ENCODE results near the gene PHF1.

PHF1 gene

GRCh38 chr6:33416386-33417127 is 5.7 kb downstream of the PHF1 start:
- Histone ChIP-seq H3K4me3 (ENCODE audit: low read length) (peak overlapping the region; percentile 72), H3K4me1 (ENCODE audit: control insufficient read depth, insufficient read depth, low read length) (peaks cover 22% of the 10 kb centered on the region), H3K9ac (ENCODE audit: low read length) (no peak overlapping the region), H3K27me3 (ENCODE audit: control insufficient read depth, insufficient read depth, low read length) (no peaks in the 10 kb centered on the region), H3K27ac (ENCODE audit: low read depth, low read length) (peak overlapping the region; percentile 88), H3K36me3 (ENCODE audit: control insufficient read depth, insufficient read depth, low read length) (peaks cover 23% of the 10 kb centered on the region)

- Histone ChIP-seq H3K27me3 (ENCODE audit: control insufficient read depth, insufficient read depth, low read length) (no peaks in the 10 kb centered on the region), H3K27ac (ENCODE audit: low read depth, low read length) (peak overlapping the region; percentile 88), H3K4me3 (ENCODE audit: low read length) (peak overlapping the region; percentile 72), H3K9ac (ENCODE audit: low read length) (peak overlapping the region; percentile 26), H3K4me1 (ENCODE audit: control insufficient read depth, insufficient read depth, low read length) (peaks cover 20% of the 10 kb centered on the region), H3K36me3 (ENCODE audit: control insufficient read depth, insufficient read depth, low read length) (peaks cover 23% of the 10 kb centered on the region)
Observed at GRCh38 chr6:33417128-33417902, 6.5 kb downstream of the PHF1 start.

- peak within 1 kb of the TSS; percentile 68 for H3K9ac ChIP-seq (ENCODE audit: low read length)
- peaks cover 22% of the 10 kb centered on the region for H3K36me3 ChIP-seq (ENCODE audit: control insufficient read depth, insufficient read depth, low read length)
- peak within 1 kb of the TSS; percentile 72 for H3K4me3 ChIP-seq (ENCODE audit: low read length)
- no peaks in the 10 kb centered on the region for H3K27me3 ChIP-seq (ENCODE audit: control insufficient read depth, insufficient read depth, low read length)
- H3K4me1 ChIP-seq (ENCODE audit: control insufficient read depth, insufficient read depth, low read length): peaks cover 20% of the 10 kb centered on the region
- peak within 1 kb of the TSS; percentile 88 for H3K27ac ChIP-seq (ENCODE audit: low read depth, low read length)
Observed at GRCh38 chr6:33417903-33418689, 7.3 kb downstream of the PHF1 start, which contains the start of gene CUTA. TSS of gene CUTA (minus strand) at chr6:33418107. CDS start at chr6:33418000, 107 bp downstream.

- H3K9ac ChIP-seq (ENCODE audit: low read length): peak overlapping the region; percentile 68
- peaks cover 20% of the 10 kb centered on the region for H3K4me1 ChIP-seq (ENCODE audit: control insufficient read depth, insufficient read depth, low read length)
- H3K27me3 ChIP-seq (ENCODE audit: control insufficient read depth, insufficient read depth, low read length): no peaks in the 10 kb centered on the region
- peaks cover 15% of the 10 kb centered on the region for H3K36me3 ChIP-seq (ENCODE audit: control insufficient read depth, insufficient read depth, low read length)
- H3K27ac ChIP-seq (ENCODE audit: low read depth, low read length): peak overlapping the region; percentile 88
- peak overlapping the region; percentile 58 for H3K4me3 ChIP-seq (ENCODE audit: low read length)
Observed at GRCh38 chr6:33418690-33419291, 8.0 kb downstream of the PHF1 start.

GRCh38 chr6:33419580-33420490 is 9.0 kb downstream of the PHF1 start, which contains the start of gene SYNGAP1:
TSS of gene SYNGAP1 (plus strand) at chr6:33420065. CDS start at chr6:33420265, 200 bp downstream.
- Histone ChIP-seq H3K9ac (ENCODE audit: low read length) (no peak within 1 kb of the TSS), H3K4me1 (ENCODE audit: control insufficient read depth, insufficient read depth, low read length) (peaks cover 27% of the 10 kb centered on the region)

GRCh38 chr6:33420491-33421343 is 9.9 kb downstream of the PHF1 start:
- H3K27ac ChIP-seq (ENCODE audit: low read depth, low read length): peak overlapping the region; percentile 26
- no peaks in the 10 kb centered on the region for H3K27me3 ChIP-seq (ENCODE audit: control insufficient read depth, insufficient read depth, low read length)
- peaks cover 31% of the 10 kb centered on the region for H3K4me1 ChIP-seq (ENCODE audit: control insufficient read depth, insufficient read depth, low read length)
- peaks cover 4% of the 10 kb centered on the region for H3K36me3 ChIP-seq (ENCODE audit: control insufficient read depth, insufficient read depth, low read length)
- H3K4me3 ChIP-seq (ENCODE audit: low read length): peak overlapping the region; percentile 29
- H3K9ac ChIP-seq (ENCODE audit: low read length): no peak overlapping the region

More at GRCh38 chr6:33419580-33420490, 9.0 kb downstream of the PHF1 start, which contains the start of gene SYNGAP1:
- Histone ChIP-seq H3K27me3 (ENCODE audit: control insufficient read depth, insufficient read depth, low read length) (no peaks in the 10 kb centered on the region), H3K36me3 (ENCODE audit: control insufficient read depth, insufficient read depth, low read length) (peaks cover 8% of the 10 kb centered on the region), H3K4me3 (ENCODE audit: low read length) (peak within 1 kb of the TSS; percentile 58), H3K27ac (ENCODE audit: low read depth, low read length) (peak within 1 kb of the TSS; percentile 88)

GRCh38 chr6:33421344-33421643 is 10.5 kb downstream of the PHF1 start:
- no peaks in the 10 kb centered on the region for H3K27me3 ChIP-seq (ENCODE audit: control insufficient read depth, insufficient read depth, low read length)
- no peaks in the 10 kb centered on the region for H3K36me3 ChIP-seq (ENCODE audit: control insufficient read depth, insufficient read depth, low read length)
- no peak overlapping the region for H3K27ac ChIP-seq (ENCODE audit: low read depth, low read length)
- H3K4me1 ChIP-seq (ENCODE audit: control insufficient read depth, insufficient read depth, low read length): peaks cover 31% of the 10 kb centered on the region
- H3K4me3 ChIP-seq (ENCODE audit: low read length): no peak overlapping the region
- H3K9ac ChIP-seq (ENCODE audit: low read length): no peak overlapping the region

- H3K36me3 ChIP-seq (ENCODE audit: control insufficient read depth, insufficient read depth, low read length): no peaks in the 10 kb centered on the region
- H3K27me3 ChIP-seq (ENCODE audit: control insufficient read depth, insufficient read depth, low read length): no peaks in the 10 kb centered on the region
- no peak overlapping the region for H3K9ac ChIP-seq (ENCODE audit: low read length)
- H3K27ac ChIP-seq (ENCODE audit: low read depth, low read length): no peak overlapping the region
- H3K4me3 ChIP-seq (ENCODE audit: low read length): no peak overlapping the region
- H3K4me1 ChIP-seq (ENCODE audit: control insufficient read depth, insufficient read depth, low read length): peaks cover 33% of the 10 kb centered on the region
Observed at GRCh38 chr6:33423777-33424176, 13.0 kb downstream of the PHF1 start.

- peaks cover 23% of the 10 kb centered on the region for H3K4me1 ChIP-seq (ENCODE audit: control insufficient read depth, insufficient read depth, low read length)
- H3K36me3 ChIP-seq (ENCODE audit: control insufficient read depth, insufficient read depth, low read length): no peaks in the 10 kb centered on the region
- H3K27ac ChIP-seq (ENCODE audit: low read depth, low read length): peak overlapping the region; percentile 83
- H3K27me3 ChIP-seq (ENCODE audit: control insufficient read depth, insufficient read depth, low read length): no peaks in the 10 kb centered on the region
- peak overlapping the region; percentile 64 for H3K9ac ChIP-seq (ENCODE audit: low read length)
- H3K4me3 ChIP-seq (ENCODE audit: low read length): peak overlapping the region; percentile 64
Observed at GRCh38 chr6:33424855-33425667, 14.2 kb downstream of the PHF1 start.
